Measurements from ENCODE around the gene EXD3.
"Not testable (repeated sequence)": the region's sequence is repeated elsewhere in the genome, so short reads cannot be mapped to it uniquely, and the experiment has no call there.

Gene EXD3

DNA sequence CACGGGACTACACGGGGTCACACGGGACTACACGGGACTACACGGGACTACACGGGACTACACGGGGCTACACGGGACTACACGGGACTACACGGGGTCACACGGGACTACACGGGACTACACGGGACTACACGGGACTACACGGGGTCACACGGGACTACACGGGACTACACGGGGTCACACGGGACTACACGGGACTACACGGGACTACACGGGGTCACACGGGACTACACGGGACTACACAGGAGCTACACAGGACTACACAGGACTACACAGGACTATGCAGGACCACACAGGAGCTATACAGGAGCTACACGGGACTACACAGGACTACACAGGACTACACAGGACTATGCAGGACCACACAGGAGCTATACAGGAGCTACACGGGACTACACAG, 93.4 kb downstream of the EXD3 start:
- not testable (repeated sequence) for H3K27ac ChIP-seq, H3K4me3 ChIP-seq

DNA sequence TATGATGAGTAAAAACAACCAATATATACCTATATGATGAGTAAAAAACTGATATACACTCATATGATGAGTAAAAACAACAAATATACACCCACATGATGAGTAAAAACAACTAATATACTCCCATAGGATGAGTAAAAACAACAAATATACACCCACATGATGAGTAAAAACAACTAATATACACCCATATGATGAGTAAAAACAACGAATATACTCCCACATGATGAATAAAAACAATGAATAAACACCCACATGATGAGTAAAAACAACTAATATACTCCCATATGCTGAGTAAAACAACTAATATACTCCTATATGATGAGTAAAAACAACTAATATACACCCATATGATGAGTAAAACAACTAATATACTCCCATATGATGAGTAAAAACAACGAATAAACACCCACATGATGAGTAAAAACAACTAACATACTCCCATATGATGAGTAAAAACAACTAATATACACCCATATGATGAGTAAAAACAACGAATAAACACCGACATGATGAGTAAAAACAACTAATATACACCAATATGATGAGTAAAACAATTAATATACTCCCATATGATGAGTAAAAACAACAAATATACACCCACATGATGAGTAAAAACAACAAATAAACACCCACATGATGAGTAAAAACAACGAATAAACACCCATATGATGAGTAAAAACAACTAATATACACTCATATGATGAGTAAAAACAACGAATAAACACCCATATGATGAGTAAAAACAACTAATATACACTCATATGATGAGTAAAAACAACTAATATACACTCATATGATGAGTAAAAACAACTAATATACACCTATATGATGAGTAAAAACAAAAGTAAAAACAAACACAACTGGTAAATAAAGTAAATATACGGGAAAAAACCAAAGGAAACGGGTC, 95.1 kb downstream of the EXD3 start:
- H3K4me3 ChIP-seq, H3K27ac ChIP-seq: not testable (repeated sequence)

DNA sequence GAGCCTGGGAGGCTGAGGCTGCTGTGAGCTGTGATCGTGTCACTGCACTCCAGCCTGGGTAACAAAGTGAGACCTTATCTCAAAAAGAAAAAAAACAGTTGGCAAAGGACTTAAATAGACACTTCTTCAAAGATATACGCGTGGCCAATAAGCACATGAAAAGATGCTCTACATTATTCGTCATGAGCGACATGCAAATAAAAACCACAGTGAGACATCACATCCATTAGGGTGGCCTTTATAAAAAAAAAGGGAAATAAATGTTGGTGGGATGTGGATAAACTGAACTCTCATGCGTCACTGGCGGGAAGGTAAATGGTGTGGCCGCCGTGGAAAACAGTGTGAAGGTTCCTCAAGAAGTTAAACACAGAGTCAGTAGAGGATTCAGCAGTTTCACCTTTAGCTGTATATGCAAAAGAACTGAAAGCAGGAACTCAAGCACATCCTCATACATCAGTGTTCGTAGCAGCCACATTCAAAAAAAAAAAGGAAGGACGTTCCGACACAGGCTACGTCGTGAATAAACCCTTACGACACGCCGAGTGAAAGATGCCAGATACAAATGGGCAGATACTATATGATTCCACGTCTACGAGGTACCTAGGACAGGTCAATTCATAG, 96.4 kb downstream of the EXD3 start:
- Histone ChIP-seq H3K27ac (no peak overlapping the region), H3K4me3 (no peak overlapping the region)

DNA sequence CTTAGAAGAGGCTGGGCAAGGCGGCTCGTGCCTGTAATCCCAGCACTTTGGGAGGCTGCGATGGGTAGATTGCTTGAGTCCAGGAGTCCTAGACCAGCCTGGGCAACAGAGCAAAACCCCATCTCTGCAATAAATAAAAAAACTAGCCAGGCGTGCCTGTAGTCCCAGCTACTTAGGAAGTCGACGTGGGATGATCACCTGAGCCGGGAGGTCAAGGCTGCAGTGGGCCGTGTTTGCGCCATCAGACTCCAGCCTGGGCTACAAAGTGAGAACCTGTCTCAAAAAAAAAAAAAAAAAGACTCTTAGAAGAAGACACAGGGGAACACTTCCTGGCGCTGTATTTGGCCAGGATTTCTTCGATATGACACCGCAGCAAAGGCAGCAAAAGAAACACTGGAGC, 97.2 kb downstream of the EXD3 start:
- no peak overlapping the region for H3K27ac ChIP-seq
- H3K4me3 ChIP-seq: no peak overlapping the region

DNA sequence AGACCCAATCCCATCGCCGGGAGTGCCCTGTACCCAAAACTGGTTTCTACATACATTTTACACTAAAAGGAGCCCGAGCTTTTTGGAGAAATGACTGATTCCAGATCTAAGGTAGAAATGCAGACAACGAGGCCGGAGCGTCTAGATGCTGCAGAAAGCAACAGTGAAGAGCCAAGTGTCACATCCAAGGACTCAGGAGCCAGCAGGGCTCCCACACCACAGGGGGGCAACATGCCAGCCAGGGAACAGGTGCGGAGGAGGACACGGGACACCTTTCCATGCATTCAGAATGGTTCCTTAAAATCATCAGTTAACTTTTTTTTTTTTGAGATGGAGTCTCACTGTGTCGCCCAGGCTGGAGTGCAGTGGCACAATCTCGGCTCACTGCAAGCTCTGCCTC, 97.8 kb downstream of the EXD3 start:
- Histone ChIP-seq H3K27ac (no peak overlapping the region), H3K4me3 (no peak overlapping the region)

DNA sequence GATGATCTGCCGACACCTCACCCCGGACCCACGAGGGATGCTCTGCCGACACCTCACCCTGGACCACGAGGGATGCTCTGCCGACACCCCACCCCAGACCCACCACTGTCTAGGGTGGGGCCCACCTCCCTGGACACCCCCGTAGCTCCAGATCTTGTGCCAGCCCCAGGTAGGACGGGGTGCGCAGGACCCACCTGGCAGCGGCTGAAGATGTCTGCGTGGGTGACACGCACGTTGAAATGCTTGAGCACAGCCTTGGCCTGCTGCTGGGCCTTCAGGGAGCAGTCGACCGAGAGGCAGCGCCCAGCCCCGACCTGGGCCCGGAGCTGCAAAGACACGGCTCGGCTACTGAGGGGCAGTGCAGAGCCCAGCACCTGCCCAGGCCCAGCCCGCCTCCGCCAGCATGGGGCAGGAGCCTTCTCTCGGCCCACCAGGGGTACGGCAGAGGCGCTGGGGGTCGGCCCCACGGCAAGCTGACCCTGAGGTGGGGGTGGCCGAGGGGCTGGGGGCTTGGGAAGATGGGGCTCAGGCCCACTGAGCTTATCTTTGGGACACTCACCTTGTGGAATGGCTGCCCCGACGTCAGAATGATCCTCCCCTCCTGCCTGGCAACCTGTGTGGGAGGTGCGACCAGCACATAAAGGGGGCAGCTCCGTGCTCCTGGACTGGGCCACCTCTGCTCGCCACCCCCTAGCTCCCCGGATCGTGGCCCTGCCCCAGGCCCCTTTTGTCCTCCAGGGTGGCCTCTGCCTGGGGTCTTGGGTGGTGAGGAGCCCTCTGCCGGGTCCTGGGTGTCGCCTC, 99.2 kb downstream of the EXD3 start:
- no peak overlapping the region for H3K4me3 ChIP-seq
- no peak overlapping the region for H3K27ac ChIP-seq

DNA sequence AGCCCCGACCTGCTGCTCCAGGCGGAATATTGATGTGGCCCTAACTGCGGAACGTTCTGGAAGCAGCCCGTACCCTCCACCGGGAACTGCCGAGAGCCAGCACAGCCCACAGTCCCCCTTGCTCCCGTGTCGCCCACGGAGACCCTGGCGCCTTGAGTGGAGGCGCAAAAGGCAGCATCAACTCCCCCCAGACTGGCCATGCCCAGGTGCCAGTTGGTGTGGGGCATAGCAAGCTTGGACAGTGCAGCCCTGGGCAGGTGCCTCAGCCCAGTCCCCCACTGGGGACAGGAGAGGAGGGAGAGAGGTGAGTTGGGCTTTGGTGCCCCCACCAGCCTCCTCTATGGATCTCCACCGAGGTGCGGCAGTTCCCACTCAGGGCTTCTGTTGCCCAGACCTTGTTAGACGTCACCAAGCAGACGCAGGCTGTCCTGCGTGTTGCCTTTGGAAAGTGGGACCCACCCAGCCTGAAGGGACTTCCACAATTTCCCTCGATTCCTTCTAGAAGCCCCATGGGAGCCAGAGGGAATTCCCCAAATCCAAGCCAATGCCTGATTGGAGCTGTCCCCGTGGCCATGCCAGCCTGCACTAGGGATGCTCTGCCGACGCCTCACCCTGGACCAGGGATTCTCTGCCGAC, 101.1 kb downstream of the EXD3 start:
- H3K4me3 ChIP-seq: no peak overlapping the region
- peak overlapping the region in 1 of 21 experiments; percentile 77 for H3K27ac ChIP-seq

DNA sequence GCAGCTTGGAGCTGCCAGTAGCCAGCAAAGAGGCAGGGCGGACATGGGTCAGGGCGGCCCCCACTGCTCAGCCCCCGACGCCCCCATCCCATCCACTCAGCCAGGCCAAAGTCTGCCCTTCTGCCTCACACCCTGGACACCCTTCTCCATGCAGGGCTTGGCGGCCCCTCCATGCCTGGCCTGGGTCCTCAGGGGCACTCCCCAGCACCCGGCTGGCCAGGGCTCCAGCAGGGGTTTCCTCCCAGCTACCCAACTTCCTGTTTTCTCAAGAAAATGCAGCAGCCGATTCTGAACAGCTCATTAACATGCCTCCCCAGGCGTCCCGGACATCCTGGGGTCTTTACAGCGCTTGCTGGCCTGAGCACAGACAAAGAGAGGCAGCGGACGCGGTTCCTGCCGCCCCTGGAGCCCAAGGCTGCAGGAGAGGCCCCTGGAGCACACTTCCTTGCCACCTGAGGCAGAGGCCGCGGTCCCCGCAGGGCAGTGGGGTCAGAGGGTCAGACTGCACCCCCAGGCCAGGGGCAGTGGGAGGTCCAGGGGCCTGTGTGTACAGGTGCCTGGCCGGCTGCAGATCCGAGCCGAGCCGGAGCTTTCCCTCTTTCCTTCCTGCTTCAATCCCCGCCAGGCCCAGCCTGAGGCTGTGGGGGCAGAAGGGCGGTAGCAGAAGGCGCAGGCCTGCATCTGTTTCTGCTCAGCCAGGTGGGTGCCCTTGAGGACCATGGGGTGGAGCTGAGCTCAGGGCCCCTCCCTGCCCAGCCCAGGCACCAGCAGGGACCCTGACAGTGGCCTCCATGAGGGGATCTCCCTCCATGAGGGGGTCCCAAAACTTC, 102.2 kb downstream of the EXD3 start:
- H3K4me3 ChIP-seq: no peak overlapping the region

DNA sequence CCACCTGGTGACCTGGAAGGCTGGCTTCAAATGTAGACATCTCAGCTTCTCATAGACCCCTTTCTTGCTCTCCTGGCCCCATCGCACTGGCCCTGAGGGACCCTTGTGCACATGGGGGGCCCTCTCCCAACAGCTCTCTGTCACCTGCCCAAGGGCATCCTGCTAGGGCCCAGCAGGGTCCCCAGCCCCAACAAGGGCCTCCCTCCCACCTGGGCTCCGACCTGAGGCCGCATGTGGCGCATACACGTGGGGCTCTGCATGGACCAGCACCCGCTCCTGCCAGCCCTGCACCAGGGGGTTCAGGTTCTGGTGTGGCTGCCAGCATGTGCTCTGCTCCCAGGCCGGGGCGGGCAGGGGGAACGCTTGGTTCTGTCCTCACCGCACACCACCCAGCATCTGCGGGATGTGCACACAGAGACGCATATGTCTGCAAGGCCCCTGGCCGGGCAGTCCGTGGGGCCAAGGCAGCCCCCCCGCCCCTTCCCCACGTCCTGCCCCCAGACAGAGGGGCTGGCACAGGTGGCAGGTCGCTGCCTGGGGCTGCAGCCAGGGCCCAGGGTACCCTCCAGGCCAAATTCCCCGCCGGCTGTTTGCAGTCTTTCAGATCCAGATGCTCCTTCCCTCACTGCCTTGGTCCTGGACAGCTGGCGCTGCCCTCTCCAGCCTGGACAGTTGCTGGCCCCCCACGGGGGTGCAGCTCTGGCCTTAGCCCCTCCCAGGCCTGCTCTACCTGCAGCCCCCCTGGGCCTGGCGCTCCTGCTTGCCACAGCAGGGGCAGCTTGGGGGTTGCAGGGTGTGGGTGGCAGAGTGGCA, 103.0 kb downstream of the EXD3 start:
- Histone ChIP-seq H3K4me3 (no peak overlapping the region), H3K27ac (peak overlapping the region in 11 of 21 experiments; percentile 20 to 77 (median 48))

More for the DNA sequence above, 102.2 kb downstream of the EXD3 start:
- H3K27ac ChIP-seq: peak overlapping the region in 13 of 21 experiments; percentile 20 to 77 (median 48)

DNA sequence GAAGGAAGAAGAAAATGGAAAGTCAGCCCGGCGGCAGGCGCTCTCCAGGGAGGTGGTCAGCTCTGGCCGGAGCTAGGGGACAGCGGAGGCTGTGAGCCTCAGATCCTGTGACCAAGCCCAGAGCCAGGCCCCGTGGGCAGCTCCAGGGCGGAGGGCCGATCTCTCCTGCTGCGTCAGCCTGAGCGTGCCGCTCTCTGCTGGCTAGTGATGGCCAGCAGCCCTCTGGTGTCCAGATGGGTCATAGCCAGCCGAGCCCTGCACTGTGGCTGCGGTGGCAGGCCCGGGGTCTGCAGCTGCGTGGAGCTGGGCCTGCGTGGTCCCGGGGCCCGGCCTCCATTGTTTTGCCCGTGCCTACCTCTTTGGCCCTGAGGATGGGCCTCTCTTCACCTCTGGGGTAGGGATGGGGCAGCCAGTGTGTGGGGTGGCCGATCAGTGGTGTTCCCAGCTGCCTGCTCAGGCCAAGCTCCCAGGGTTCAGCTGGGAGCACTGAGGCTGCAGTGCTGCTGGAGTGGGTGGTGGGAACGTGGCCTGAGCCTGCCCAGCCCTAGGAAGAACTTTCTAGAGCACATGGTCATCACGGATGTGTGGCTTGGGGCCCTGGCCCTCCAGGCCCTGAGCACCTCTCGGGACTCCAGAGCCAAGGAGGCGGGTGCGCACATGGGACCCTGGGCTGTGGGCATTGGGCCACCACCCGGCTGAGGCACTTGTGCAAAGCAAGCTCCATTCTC, 103.8 kb downstream of the EXD3 start:
- H3K4me3 ChIP-seq: no peak overlapping the region
- H3K27ac ChIP-seq: peak overlapping the region in 9 of 21 experiments; percentile 19 to 77 (median 43)

DNA sequence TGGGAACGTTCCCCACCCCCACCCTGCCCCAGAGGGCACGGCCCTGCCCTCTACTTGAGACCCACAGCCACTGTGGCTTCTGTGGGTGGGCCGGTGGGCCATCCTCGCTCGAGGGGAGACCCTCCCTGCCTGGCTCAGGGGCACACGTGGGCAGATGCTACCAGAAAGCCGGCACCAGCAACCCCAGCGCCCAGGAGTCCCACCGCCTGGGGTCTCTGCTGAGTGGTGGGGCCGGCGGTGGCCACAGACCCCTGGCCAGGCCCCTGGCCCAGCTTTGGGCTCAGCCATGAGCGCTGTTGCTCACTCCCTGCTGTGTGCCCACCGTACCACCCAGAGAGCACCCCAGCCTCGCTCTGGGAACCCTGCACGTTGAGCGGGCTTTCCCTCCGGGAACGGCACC, 104.4 kb downstream of the EXD3 start:
- no peak overlapping the region for H3K4me3 ChIP-seq
- peak overlapping the region in 11 of 21 experiments; percentile 16 to 77 (median 43) for H3K27ac ChIP-seq

DNA sequence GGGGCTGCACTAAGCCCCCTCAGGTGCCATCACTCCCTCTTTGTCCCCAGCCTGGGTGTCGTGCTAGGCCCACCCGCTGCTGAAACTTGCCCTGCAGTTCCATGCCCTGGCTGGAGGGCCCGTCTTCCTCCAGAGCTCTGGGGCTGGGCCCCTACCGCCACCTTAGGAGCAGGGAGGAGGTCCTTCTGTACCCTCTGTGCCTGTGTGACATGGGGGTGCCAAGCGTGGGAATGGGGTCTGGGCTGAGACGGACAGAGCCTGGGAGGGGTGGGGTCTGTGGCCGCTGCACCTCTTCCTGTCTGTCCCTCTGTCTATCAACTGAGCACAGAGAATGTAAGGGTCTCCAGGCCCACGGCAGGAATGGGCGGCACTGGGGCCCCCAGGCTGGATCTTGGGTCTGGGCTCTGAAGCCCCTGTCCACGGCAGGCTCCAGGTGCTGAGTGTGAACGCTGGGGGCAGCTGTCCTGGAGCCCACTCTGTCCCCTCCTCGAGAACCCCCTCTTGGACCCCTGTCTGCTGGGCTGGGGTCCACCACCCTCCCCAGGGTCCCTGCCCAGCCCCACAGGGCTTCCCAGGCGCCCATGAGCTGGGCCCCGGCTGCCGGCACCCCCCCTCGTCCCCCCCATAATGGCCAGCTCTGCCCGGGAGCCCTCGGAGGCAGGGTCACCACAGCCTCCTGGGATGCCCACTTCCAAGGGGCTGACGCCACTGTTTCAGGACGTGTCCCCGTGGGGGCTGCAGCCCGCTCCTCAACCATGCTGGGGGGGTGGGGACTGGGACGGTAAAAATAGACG, 105.0 kb downstream of the EXD3 start:
- peak overlapping the region in 4 of 21 experiments; percentile 21 to 77 (median 56) for H3K27ac ChIP-seq

DNA sequence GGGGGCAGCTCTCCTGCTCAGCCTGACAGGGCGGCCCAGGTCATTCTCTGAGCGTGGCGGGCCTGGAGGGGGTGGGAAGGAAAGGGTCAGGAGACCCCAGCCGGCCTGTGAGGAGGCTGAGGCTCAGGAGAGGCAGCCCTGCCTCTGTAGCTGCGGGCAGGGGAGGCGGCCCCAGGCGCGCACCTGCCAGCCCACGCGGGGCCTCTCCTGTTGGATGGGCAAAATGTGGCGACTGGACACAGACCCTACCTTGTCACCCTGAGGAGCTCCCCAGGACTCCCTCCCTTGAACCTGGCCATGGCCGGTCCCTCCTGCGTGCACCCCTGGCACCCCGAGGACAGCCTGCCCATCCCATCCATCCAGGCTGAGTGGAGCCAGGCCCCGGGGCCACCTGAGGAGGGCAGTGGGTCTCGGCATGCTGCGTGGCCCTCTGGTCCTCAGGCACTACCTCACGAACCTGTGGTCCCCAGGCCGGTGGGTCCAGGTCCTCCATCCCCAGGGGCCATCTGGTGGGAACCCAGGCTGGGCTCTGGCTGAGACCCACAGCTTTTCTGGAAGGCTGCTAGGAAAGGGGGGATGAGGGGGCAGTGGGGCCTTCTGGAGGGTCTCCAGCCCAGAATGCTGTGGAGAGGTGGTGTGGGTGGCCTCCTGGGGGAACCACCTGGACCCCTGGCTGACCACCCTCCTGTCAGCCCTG, 105.8 kb downstream of the EXD3 start:
- H3K27ac ChIP-seq: peak overlapping the region in 4 of 21 experiments; percentile 24 to 77 (median 74)
- no peak overlapping the region for H3K4me3 ChIP-seq

More for the DNA sequence above, 105.0 kb downstream of the EXD3 start:
- H3K4me3 ChIP-seq: no peak overlapping the region

DNA sequence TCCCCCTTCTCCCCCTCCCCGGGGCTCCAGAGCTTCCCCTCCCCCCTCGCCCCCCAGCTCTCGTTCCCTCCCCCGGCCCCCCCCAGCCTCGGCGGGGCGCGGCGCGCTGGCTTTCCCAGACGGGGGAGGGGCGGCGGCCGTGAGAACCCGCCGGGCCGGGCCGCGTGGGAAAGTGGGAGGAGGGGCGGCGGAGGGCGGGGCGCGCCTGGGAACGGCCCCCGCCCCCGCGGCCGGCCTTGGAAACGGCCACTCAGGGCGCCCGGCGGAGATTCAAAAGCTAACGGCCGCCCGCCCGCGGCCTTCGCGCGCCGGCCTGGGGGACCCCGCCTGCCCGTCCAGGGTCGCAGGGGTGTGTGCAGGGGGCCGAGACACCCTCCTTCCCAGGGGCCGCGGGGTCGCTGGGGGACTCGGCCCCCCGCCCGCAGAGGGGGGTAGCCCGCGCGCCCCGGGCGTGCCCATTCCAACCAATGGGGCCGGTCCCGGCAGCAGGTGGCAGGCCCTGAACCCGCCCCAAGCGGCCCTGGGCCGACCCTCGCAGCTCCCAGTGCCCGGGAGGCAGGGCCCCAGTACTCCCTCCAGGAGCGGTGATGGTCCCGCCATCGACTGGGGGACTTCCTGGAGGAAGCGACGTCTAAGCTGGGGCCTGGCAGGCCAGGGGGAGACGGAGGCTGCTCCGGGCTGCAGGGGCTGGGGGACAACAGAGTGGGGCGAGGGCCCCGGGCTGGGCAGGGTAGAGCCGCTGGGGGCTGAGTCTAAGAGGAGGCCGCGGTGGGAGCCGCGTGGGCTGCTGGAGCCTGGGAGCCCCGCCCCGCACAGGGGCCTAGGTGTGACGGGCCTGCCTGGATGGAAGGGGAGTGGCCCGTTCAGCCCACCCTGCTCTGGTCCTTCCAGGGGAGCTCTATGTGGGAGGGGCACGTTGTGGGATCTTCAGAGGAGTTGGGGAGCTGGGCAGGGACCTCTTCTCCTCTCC, 106.7 kb downstream of the EXD3 start:
- Histone ChIP-seq H3K27ac (peak overlapping the region in 16 of 21 experiments; percentile 6 to 86 (median 52)), H3K4me3 (peak overlapping the region in 6 of 7 experiments; percentile 5 to 26 (median 10))

DNA sequence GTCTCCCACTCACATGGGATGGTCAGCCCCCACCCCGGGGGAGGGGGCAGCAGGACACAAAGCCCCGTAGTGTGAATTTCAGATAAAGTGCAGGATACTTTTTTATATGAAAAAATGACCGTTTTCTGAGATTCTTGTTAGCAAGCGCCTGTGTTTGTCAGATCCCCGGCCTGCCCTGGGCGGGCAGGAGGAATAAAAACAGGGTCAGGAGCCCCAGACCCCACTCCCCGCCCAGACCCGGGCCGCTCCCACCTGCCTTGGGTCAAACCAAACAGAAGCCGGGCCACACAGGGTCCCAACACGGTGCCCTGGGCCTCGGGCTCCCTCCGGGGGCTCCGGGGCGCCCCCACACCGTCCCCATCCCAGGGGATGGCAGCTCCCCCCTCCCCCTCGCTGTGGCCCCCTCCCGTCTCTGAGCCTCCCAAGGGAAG, 107.4 kb downstream of the EXD3 start:
- H3K4me3 ChIP-seq: peak overlapping the region in 2 of 7 experiments; percentile 5 to 25
- peak overlapping the region in 16 of 21 experiments; percentile 6 to 86 (median 52) for H3K27ac ChIP-seq

All from skin epidermis (tissue), 12 donors.